ENCODE measurements around the gene PEX16.
"Not testable (repeated sequence)": the region's sequence is repeated elsewhere in the genome, so short reads cannot be mapped to it uniquely, and the experiment has no call there.

PEX16 gene

GRCh38 chr11:45902452-45903380, 15.0 kb downstream of the PEX16 start:
- no peak overlapping the region for H3K4me3 Mint-ChIP-seq
- H3K4me1 Mint-ChIP-seq: peaks cover 18 to 28% of the 10 kb centered on the region in 2 donors
- H3K36me3 Mint-ChIP-seq: peaks cover 1 to 4% of the 10 kb centered on the region in 2 donors
- no peaks in the 10 kb centered on the region for H3K9me3 Mint-ChIP-seq
- ATAC-seq (replicated peaks): no peak
- no peak overlapping the region for H3K27ac Mint-ChIP-seq
- no peak for DNase-seq
- H3K27me3 Mint-ChIP-seq: peaks cover 4 to 20% of the 10 kb centered on the region in 2 donors

GRCh38 chr11:45901626-45902025, 16.1 kb downstream of the PEX16 start:
- peak overlapping the region; percentile 20 for H3K27ac Mint-ChIP-seq
- H3K4me3 Mint-ChIP-seq: peak overlapping the region in 1 of 2 donors; percentile 26
- ATAC-seq (replicated peaks) (no peak), DNase-seq (no peak)
- H3K9me3 Mint-ChIP-seq: no peaks in the 10 kb centered on the region
- peaks cover 1 to 4% of the 10 kb centered on the region in 2 donors for H3K36me3 Mint-ChIP-seq
- peaks cover 15 to 28% of the 10 kb centered on the region in 2 donors for H3K4me1 Mint-ChIP-seq
- H3K27me3 Mint-ChIP-seq: peaks cover 4 to 25% of the 10 kb centered on the region in 2 donors

DNA sequence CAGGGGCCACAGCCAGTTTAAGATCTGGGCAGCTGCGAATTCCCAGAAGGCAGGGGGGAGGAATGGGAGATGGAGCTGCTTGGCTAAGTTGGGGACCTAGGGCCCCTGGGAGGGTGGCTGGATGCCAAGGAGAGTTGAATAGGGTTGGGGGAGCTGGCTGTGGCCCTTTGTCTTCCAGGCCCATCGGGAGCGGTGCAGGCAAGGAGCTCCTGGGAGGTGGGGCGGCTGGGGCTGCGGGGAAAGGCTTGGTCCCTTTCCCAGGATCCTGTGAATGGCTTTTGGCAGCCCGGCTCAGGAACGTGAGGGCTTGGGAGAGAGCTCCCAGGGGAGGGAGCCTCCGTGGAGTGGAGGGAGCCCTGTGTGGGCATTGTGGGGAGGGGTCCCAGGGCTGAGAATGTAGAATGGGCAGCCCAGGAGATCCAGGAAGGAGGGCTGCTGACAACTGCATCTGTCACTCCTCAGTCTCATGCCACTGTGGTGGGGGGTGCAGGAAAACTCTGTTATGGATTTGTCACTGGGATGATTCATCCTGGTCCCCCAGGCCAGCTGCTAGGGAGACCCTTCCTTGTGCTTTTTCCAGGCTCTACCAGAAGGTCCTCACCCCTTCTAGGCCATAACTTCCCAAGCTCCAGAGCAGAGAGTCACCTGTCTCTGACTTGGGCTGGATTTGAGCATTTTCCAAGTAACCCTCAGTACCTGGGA, 16.6 kb downstream of the PEX16 start:
- peaks cover 0 to 1% of the 10 kb centered on the region in 2 donors for H3K36me3 Mint-ChIP-seq
- peaks cover 9 to 22% of the 10 kb centered on the region in 2 donors for H3K4me1 Mint-ChIP-seq
- H3K27me3 Mint-ChIP-seq: peaks cover 4 to 31% of the 10 kb centered on the region in 2 donors
- H3K27ac Mint-ChIP-seq: no peak overlapping the region
- H3K4me3 Mint-ChIP-seq: peak overlapping the region; percentile 11 to 84
- DNase-seq (no peak), ATAC-seq (replicated peaks) (no peak)
- H3K9me3 Mint-ChIP-seq: no peaks in the 10 kb centered on the region

DNA sequence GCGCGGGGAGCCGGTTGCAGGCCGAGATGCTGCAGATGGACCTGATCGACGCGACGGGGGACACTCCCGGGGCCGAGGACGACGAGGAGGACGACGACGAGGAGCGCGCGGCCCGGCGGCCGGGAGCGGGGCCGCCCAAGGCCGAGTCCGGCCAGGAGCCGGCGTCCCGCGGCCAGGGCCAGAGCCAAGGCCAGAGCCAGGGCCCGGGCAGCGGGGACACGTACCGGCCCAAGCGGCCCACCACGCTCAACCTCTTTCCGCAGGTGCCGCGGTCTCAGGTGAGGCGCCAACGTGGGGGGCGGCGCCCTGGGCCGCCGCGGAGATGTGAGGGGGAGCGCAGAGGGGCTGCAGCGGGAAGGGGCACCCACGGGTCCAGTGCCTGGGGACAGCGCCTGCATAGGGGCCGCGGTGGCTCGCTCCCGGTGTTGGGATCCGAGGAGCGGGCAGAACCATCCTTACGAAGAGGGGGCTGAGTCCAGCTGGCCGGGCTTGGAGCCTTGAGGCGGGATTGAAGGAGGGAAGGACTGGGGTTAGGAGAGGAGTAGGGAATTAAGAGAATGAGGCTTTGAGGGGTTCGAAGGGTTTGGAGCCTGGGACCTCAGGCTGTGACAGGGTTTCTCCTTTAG, 17.4 kb downstream of the PEX16 start:
- H3K27ac Mint-ChIP-seq: peak overlapping the region; percentile 15
- not testable (repeated sequence) for H3K9me3 Mint-ChIP-seq, DNase-seq, H3K36me3 Mint-ChIP-seq
- peaks cover 9 to 19% of the 10 kb centered on the region in 2 donors for H3K4me1 Mint-ChIP-seq
- ATAC-seq (replicated peaks): peak in 1 of 2 donors; percentile 2
- peaks cover 4 to 37% of the 10 kb centered on the region in 2 donors for H3K27me3 Mint-ChIP-seq
- H3K4me3 Mint-ChIP-seq: peak overlapping the region; percentile 50 to 84

GRCh38 chr11:45899448-45900174, 18.1 kb downstream of the PEX16 start:
- H3K9me3 Mint-ChIP-seq: no peaks in the 10 kb centered on the region
- DNase-seq (peak; percentile 67), ATAC-seq (replicated peaks) (peak; percentile 88 to 89)
- peaks cover 11 to 44% of the 10 kb centered on the region in 2 donors for H3K27me3 Mint-ChIP-seq
- peak overlapping the region; percentile 75 to 84 for H3K4me3 Mint-ChIP-seq
- H3K4me1 Mint-ChIP-seq: peaks cover 9 to 19% of the 10 kb centered on the region in 2 donors
- H3K27ac Mint-ChIP-seq: peak overlapping the region; percentile 77
- peaks cover 1 to 5% of the 10 kb centered on the region in 2 donors for H3K36me3 Mint-ChIP-seq

GRCh38 chr11:45899086-45899447, 18.6 kb downstream of the PEX16 start:
- Mint-ChIP-seq H3K4me3 (peak overlapping the region; percentile 75 to 84), H3K4me1 (peaks cover 9 to 19% of the 10 kb centered on the region in 2 donors), H3K27me3 (peaks cover 15 to 49% of the 10 kb centered on the region in 2 donors), H3K27ac (peak overlapping the region; percentile 73), H3K9me3 (no peaks in the 10 kb centered on the region), H3K36me3 (peaks cover 1 to 7% of the 10 kb centered on the region in 2 donors)
- ATAC-seq (replicated peaks) (peak in 1 of 2 donors; percentile 4), DNase-seq (no peak)

GRCh38 chr11:45897556-45897955, 20.1 kb downstream of the PEX16 start:
- no peak for ATAC-seq (replicated peaks)
- H3K36me3 Mint-ChIP-seq: peaks cover 0 to 7% of the 10 kb centered on the region in 2 donors
- H3K27ac Mint-ChIP-seq: no peak overlapping the region
- H3K4me3 Mint-ChIP-seq: no peak overlapping the region
- H3K9me3 Mint-ChIP-seq: no peaks in the 10 kb centered on the region
- H3K27me3 Mint-ChIP-seq: peaks cover 21 to 61% of the 10 kb centered on the region in 2 donors
- no peak for DNase-seq
- peaks cover 9 to 19% of the 10 kb centered on the region in 2 donors for H3K4me1 Mint-ChIP-seq

DNA sequence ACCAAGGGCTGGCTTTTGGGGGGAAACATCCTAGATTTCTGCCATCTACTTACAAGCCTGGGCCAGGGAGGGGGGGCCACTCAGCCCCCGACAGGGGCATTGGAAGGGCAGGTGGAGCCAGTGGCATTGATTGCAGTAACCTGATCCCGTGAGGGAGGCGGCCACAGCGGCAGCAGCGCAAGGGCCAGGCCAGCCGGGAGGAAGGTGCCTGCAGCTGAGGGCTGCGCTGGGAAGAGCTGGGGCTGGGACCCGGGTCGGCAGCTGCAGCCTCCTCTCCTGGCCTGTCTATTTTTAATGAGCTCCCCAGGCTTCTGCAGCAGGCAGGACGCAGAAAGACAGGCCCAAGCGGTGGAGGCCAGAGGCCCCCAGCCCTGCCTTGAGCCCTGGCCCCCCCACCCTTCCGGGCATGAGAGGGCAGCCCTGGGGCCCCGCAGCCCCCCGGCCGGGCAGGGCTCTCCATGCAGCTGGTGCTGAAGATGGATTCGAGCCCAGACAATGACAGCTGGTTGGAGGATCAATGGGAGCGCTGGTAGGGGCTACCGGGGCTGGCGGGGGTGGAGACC, 21.2 kb downstream of the PEX16 start:
- Mint-ChIP-seq H3K4me3 (no peak overlapping the region), H3K4me1 (peaks cover 9 to 19% of the 10 kb centered on the region in 2 donors), H3K27ac (no peak overlapping the region), H3K9me3 (no peaks in the 10 kb centered on the region), H3K27me3 (peaks cover 25 to 61% of the 10 kb centered on the region in 2 donors), H3K36me3 (peaks cover 0 to 7% of the 10 kb centered on the region in 2 donors)
- no peak for DNase-seq
- ATAC-seq (replicated peaks): no peak

DNA sequence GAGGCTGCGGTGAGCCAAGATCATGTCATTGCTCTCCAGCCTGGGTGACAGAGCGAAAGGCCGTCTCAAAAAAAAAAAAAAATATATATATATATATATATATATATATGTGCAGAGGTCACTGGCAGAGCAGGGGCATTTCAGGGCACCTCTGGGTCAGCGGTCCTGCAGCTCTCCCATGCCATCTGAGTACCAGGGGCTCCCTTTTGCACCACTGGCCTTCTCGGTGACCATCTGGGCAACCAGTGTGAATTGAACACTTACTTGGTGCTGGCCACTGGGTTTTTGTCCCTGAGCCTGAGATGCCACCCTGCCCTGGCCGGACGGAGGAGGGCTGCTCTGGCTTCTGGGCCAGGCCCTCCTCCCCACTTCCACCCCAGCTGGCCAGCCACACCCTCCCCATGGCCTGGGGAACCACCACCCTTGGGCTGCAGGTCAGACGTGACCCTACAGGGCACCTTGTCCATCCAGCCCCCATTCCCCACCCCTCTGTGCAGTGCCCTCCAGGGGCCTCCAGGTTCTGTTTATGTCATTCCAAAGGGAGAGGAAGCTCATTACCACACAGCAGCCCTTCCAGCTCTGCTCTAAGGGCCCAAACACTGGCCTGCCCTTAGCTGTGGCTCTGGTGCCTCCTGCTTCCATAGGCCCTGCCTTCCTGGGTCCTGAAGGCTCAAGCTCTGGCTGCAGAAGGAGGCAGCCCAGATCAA, 22.0 kb downstream of the PEX16 start:
- no peak for DNase-seq
- Mint-ChIP-seq H3K4me1 (peaks cover 9 to 16% of the 10 kb centered on the region in 2 donors), H3K4me3 (no peak overlapping the region), H3K27me3 (peaks cover 25 to 63% of the 10 kb centered on the region in 2 donors), H3K9me3 (no peaks in the 10 kb centered on the region), H3K27ac (no peak overlapping the region), H3K36me3 (peaks cover 0 to 11% of the 10 kb centered on the region in 2 donors)
- ATAC-seq (replicated peaks): no peak

DNA sequence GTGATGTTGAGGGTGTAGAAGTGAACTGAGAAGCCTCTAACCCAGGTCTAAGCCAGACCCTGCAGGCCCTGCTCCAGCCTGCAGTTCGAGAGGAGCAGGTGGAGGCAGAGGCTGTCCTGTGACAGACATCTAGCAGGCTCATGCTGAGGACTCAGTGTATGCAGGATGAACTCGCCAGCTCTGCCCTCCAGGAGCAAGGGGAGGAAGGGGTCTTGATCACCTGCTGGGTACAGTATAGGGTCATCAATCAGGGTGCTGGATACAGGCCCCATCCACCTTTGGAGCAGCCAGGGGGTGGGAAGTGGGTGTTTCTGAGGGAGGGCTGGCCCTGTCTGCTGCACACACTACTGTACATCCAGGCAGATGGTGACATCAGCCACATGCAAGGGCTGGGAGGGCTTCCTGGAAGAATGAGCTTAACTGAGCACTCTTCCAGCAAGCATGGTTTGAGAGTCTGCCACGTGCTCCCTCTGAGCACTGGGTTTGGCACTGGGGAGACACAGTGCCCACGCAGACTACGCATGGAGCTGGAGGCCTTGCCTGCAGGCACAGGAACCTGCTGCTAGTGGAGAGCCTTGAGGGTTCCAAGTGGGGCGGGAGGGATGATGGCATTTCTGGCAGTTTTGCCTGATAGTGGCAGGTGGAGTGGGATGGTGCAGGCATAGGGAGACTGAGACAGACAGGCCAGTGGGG, 23.0 kb downstream of the PEX16 start:
- H3K4me3 Mint-ChIP-seq: no peak overlapping the region
- peaks cover 30 to 64% of the 10 kb centered on the region in 2 donors for H3K27me3 Mint-ChIP-seq
- H3K9me3 Mint-ChIP-seq: no peaks in the 10 kb centered on the region
- no peak overlapping the region for H3K27ac Mint-ChIP-seq
- no peak for DNase-seq
- peaks cover 6 to 10% of the 10 kb centered on the region in 2 donors for H3K4me1 Mint-ChIP-seq
- H3K36me3 Mint-ChIP-seq: peaks cover 1 to 16% of the 10 kb centered on the region in 2 donors
- ATAC-seq (replicated peaks): no peak

- DNase-seq (no peak), ATAC-seq (replicated peaks) (no peak)
- no peaks in the 10 kb centered on the region for H3K4me1 Mint-ChIP-seq
- H3K9me3 Mint-ChIP-seq: no peaks in the 10 kb centered on the region
- H3K4me3 Mint-ChIP-seq: no peak overlapping the region
- H3K27me3 Mint-ChIP-seq: peaks cover 28 to 58% of the 10 kb centered on the region in 2 donors
- no peak overlapping the region for H3K27ac Mint-ChIP-seq
- peaks cover 1 to 16% of the 10 kb centered on the region in 2 donors for H3K36me3 Mint-ChIP-seq
Measured at GRCh38 chr11:45892856-45893255, 24.8 kb downstream of the PEX16 start.

GRCh38 chr11:45890886-45891550, 26.7 kb downstream of the PEX16 start:
- Mint-ChIP-seq H3K27me3 (peaks cover 26 to 46% of the 10 kb centered on the region in 2 donors), H3K9me3 (no peaks in the 10 kb centered on the region), H3K4me1 (no peaks in the 10 kb centered on the region), H3K4me3 (no peak overlapping the region), H3K36me3 (peaks cover 1 to 16% of the 10 kb centered on the region in 2 donors), H3K27ac (no peak overlapping the region)
- ATAC-seq (replicated peaks): no peak
- DNase-seq: no peak

Data from stimulated activated naive B cell treated with anti-CD40 and anti-IgM and Interleukin-4, amounts not matched to agents 10 μg/mL and 1 μg/mL and 100 μg/mL, for 72 hours (primary cell).